Pancreas (tissue), 10 donors: ENCODE measurements around the gene ATP8B3. TPM values are rescaled to one million over a fixed set of nuclear protein-coding genes. Genes with fewer than 3 reads are reported as not detected.

ENCODE experiments used
- ATAC-seq, 4 donors: fragments of 200-7000 bp; cut with Tn5 transposase; one replicate each; pipeline versions ENCODE4 v1.8.0 to v1.9.1; 2020; ENCODE audit warnings: mild to moderate bottlenecking in 4 of 4, moderate library complexity in 4 of 4
- DNase-seq, 6 donors: peaks; one replicate each; pipeline ENCODE4 v3.0.0-alpha.2; 2020
- FAIRE-seq: peaks from 2 replicates; lab custom pipeline; 2012; peaks lifted over from hg19 to GRCh38; lab: Jason Lieb, UNC
- H3K27ac ChIP-seq, 4 donors: fragments of 200-600 bp; sonication (generic); 1 replicate in 3 of 4; 2 replicates in 1 of 4; pipeline versions ENCODE4 v1.5.0 to v1.8.0; 2020
- H3K27me3 ChIP-seq, 4 donors: fragments of 200-600 bp; one replicate each; pipeline ENCODE4 v1.8.0; 2021
- H3K36me3 ChIP-seq, 3 donors: fragments of 200-600 bp; sonication (generic) in 1 of 3; one replicate each; pipeline versions ENCODE4 v1.5.0 to v1.8.0; 2020 to 2021
- H3K4me1 ChIP-seq, 3 donors: fragments of 200-600 bp; one replicate each; pipeline ENCODE4 v1.8.0; 2021
- H3K4me3 ChIP-seq, 4 donors: fragments of 200-600 bp; sonication (generic) in 2 of 4; one replicate each; pipeline versions ENCODE4 v1.5.0 to v1.8.0; 2020 to 2021
- H3K9me3 ChIP-seq, 4 donors: fragments of 200-600 bp; one replicate each; pipeline ENCODE4 v1.8.0; 2021
- CTCF ChIP-seq, 4 donors: fragments of 200-600 bp; sonication (generic) in 3 of 4; IDR thresholded peaks; one replicate each; pipeline versions ENCODE4 v1.5.0 to v1.8.0; 2021; ENCODE audit warnings: antibody characterized with exemption in 4 of 4
- WGBS, 2 donors: extraction: QIAGEN DNeasy Blood & Tissue Kit; methylation state at CpG; one replicate each; pipeline ENCODE4 v1.1.7; 2013; 5-methylcytosine and 5-hydroxymethylcytosine counted together
- intact Hi-C, 3 donors: fragments of 100-400 bp; cut with DNase I; formaldehyde crosslinking; loops; one replicate each; pipeline versions ENCODE4 v1.11.1 to v1.14.2; 2022
- polyA plus RNA-seq, 2 donors: library from polyadenylated mRNA; stranded (reverse); fragments of 200-250 nt; gene quantifications; one replicate each; pipeline ENCODE4 v1.2.3, GENCODE V29; 2013
- total RNA-seq, 6 donors: library from RNA; stranded (reverse); fragmentation: NEBNext Ultra II Directional in 4 of 6; extraction: Animal tissue kit (Norgen Biotek cat#: 25700) in 4 of 6; gene quantifications; one replicate each; pipeline versions ENCODE4 v1.2.1 to v1.2.4, GENCODE V29; 2021 to 2023
- donor health status: healthy with polysubstance abuse.
- donor health status: DM: no; HTN: no; CAD: no; lungs with moderate emphysema.
- donor health status: DM: no; HTN: no; CAD: no.
- donor health status: control.
- donor health status: control.
- donor health status: Bipolar disorder and iron deficiency.
- donor health status: DM: yes; HTN: yes; CAD: no.
- donor health status: DM: no; HTN: no; CAD: no.
- donor health status: DM: no; HTN: no; CAD: no.
- donor health status: DM: yes; HTN: yes; CAD: no.

ATP8B3 gene
- total and polyA plus RNA-seq, 8 donors = 0.32 to 1.1 (median 0.54) TPM

GRCh38 chr19:1845125-1845515 is 33.0 kb upstream of the ATP8B3 start:
- Histone ChIP-seq H3K4me1 (peaks cover 17 to 23% (median 19%) of the 10 kb centered on the region in 3 donors), H3K36me3 (no peaks in the 10 kb centered on the region), H3K27ac (no peak overlapping the region), H3K4me3 (no peak overlapping the region), H3K9me3 (no peaks in the 10 kb centered on the region), H3K27me3 (no peaks in the 10 kb centered on the region)
- DNase-seq (peak in 1 of 6 donors; percentile 63), FAIRE-seq (no peak), ATAC-seq (no peak)
- WGBS, 2 donors = 79 to 85% methylated on average over 15 to 16 of the region's 16 CpGs
- intact Hi-C loops = no loop called here
- TF ChIP-seq CTCF (IDR thresholded peaks at IDR 0.05) = no peak

DNA sequence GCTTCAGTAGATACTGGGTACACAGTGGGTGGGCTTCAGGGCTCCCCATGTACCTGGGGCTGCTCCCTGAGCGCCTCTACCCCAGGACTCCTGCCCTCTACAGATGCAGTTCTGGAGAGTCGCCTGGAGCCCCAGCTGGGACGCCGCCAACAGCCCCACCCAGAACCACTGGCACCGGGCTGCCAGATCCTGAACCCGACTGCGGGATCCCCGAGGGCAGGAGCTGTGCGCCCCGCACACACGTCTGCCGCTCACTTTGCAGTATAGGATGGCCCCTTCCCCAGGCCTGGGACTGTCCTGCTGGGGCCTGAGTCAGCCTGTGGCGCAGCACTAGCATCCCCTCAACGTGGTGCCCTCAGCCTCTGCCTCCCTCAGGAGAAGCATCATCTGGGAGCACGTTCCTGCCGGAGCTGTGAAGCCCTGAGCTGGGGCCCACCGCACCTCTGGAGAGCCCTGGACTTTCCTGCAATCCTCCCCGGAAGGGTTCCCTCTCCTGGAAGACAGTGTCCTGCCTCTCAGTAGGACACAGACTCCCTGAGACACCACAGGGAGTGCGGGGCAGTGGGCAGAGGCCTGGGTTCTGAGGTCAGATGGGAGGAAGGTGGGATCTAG is 32.5 kb upstream of the ATP8B3 start:
- peak in 2 of 6 donors; percentile 26 to 76 for DNase-seq
- WGBS, 2 donors = 71 to 72% methylated on average over 17 to 19 of the region's 19 CpGs
- no peaks in the 10 kb centered on the region for H3K27me3 ChIP-seq
- no peaks in the 10 kb centered on the region for H3K9me3 ChIP-seq
- H3K27ac ChIP-seq = no peak overlapping the region
- peaks cover 17 to 23% (median 19%) of the 10 kb centered on the region in 3 donors for H3K4me1 ChIP-seq
- H3K4me3 ChIP-seq = no peak overlapping the region
- no peak for TF ChIP-seq CTCF (IDR thresholded peaks at IDR 0.05)
- intact Hi-C loops = no loop called here
- ATAC-seq = no peak
- FAIRE-seq = no peak
- no peaks in the 10 kb centered on the region for H3K36me3 ChIP-seq

GRCh38 chr19:1843646-1844394 is 31.7 kb upstream of the ATP8B3 start:
- no peak for FAIRE-seq

GRCh38 chr19:1843116-1843515 is 31.0 kb upstream of the ATP8B3 start:
- no peak for TF ChIP-seq CTCF (IDR thresholded peaks at IDR 0.05)
- DNase-seq (peak in 2 of 6 donors; percentile 29 to 52), ATAC-seq (no peak), FAIRE-seq (no peak)
- intact Hi-C loops = no loop called here
- H3K27ac ChIP-seq = no peak overlapping the region
- H3K27me3 ChIP-seq = no peaks in the 10 kb centered on the region
- 86 to 87% methylated on average over 22 of the region's 22 CpGs for WGBS, 2 donors
- H3K36me3 ChIP-seq = no peaks in the 10 kb centered on the region
- H3K9me3 ChIP-seq = no peaks in the 10 kb centered on the region
- H3K4me1 ChIP-seq = peaks cover 17 to 23% (median 19%) of the 10 kb centered on the region in 3 donors
- H3K4me3 ChIP-seq = no peak overlapping the region

More at GRCh38 chr19:1843646-1844394, 31.7 kb upstream of the ATP8B3 start:
- TF ChIP-seq CTCF (IDR thresholded peaks at IDR 0.05) = no peak
- H3K9me3 ChIP-seq = no peaks in the 10 kb centered on the region
- no peak overlapping the region for H3K27ac ChIP-seq
- intact Hi-C loops = no loop called here
- H3K4me3 ChIP-seq = no peak overlapping the region
- peaks cover 17 to 23% (median 19%) of the 10 kb centered on the region in 3 donors for H3K4me1 ChIP-seq
- 76 to 81% methylated on average over 25 of the region's 25 CpGs for WGBS, 2 donors
- no peaks in the 10 kb centered on the region for H3K36me3 ChIP-seq
- DNase-seq (peak in 2 of 6 donors; percentile 29 to 65), ATAC-seq (no peak)
- no peaks in the 10 kb centered on the region for H3K27me3 ChIP-seq
